AG09319 (cell line): ENCODE results near the gene DCTPP1.
"Not testable (repeated sequence)": the region's sequence is repeated elsewhere in the genome, so short reads cannot be mapped to it uniquely, and the experiment has no call there.

Source experiments
- DNase-seq: peaks from one replicate; pipeline ENCODE4 v3.0.0-alpha.2; 2010; ENCODE audit warnings: low read depth; ENCODE audit errors: extremely low read depth
- CTCF ChIP-seq: IDR thresholded peaks from 2 replicates; pipeline ENCODE4 v1.5.1; 2011; ENCODE audit warnings: low read depth, mild to moderate bottlenecking, inconsistent platforms, low read length, moderate library complexity

Gene DCTPP1

GRCh38 chr16:30472328-30472942, 42.6 kb upstream of the DCTPP1 start, which contains the start of gene ITGAL:
TSS of gene ITGAL (plus strand) at chr16:30472742. CDS start at chr16:30472838, 96 bp downstream.
- TF ChIP-seq CTCF, result no peak
- DNase-seq, result no peak

- no peak for TF ChIP-seq CTCF
- DNase-seq, result no peak
Observed at GRCh38 chr16:30470632-30470995, 40.8 kb upstream of the DCTPP1 start.

- no peak for DNase-seq
Observed at GRCh38 chr16:30470170-30470512, 40.3 kb upstream of the DCTPP1 start.

GRCh38 chr16:30464078-30464477, 34.2 kb upstream of the DCTPP1 start:
- TF ChIP-seq CTCF, result no peak

More at GRCh38 chr16:30470170-30470512, 40.3 kb upstream of the DCTPP1 start:
- TF ChIP-seq CTCF, result no peak

GRCh38 chr16:30461426-30461825, 31.6 kb upstream of the DCTPP1 start:
- not testable (repeated sequence) for DNase-seq

More at GRCh38 chr16:30464078-30464477, 34.2 kb upstream of the DCTPP1 start:
- DNase-seq, result no peak

- DNase-seq, result no peak
Observed at GRCh38 chr16:30459456-30459855, 29.6 kb upstream of the DCTPP1 start.

GRCh38 chr16:30458561-30459394, 28.9 kb upstream of the DCTPP1 start:
- no peak for TF ChIP-seq CTCF
- DNase-seq, result no peak

More at GRCh38 chr16:30459456-30459855, 29.6 kb upstream of the DCTPP1 start:
- no peak for TF ChIP-seq CTCF
